GM20431 (cell line): Measurements from ENCODE around the gene COMT.

Experiments
- in situ Hi-C: fragments of 300-500 bp; cut with MseI, MboI; formaldehyde crosslinking; loops from one replicate; pipeline ENCODE4 v1.15.0; 2020; ENCODE audit warnings: low sequenced_read_pairs; ENCODE audit not compliant: unreplicated experiment

The COMT gene

GRCh38 chr22:20004464-20004863 is 62.9 kb downstream of the COMT start:
- in situ Hi-C loops = no loop called here

- in situ Hi-C loops = no loop called here
These were observed 66.8 kb downstream of the COMT start for GRCh38 chr22:20008221-20008995.

GRCh38 chr22:20009018-20009491 is 67.5 kb downstream of the COMT start:
- in situ Hi-C loops = no loop called here

DNA sequence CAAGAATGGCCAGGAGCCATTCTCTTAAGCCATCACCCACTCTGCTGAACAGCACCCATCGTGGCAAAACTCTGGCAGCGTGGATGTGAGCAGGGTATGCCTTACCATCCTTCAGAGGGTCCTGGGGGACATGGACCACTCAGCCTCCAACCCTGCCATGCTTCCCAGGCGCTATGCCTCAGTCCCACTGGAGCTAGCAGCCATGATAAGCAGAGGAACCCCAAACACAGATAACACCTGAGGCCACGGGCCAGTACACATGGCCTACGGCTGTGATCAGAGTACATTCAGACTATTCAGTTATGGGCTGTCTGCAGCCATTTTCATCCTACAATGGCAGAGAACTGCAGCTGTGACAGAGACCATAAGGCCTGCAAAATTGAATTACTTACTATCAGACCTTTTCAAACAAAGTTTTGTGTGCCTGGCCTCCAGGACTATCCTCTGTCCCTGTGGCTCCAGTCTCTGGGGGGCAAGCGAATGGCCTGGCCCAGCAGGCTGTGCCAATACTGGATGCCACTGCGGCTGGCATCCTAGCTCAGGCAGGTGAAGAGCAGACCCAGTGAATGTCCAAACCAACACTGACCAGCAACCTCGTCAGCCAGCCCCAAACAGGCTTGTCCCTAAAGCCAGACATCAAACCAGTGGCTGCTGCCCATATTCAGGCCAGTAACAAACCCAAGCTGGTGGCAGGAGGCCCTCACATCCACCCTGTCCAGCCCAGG is 68.2 kb downstream of the COMT start:
- in situ Hi-C loops = no loop called here

- in situ Hi-C loops = no loop called here
These were observed 68.9 kb downstream of the COMT start for GRCh38 chr22:20010307-20011122.

- in situ Hi-C loops = no loop called here
These were observed 69.8 kb downstream of the COMT start for GRCh38 chr22:20011123-20011992.

GRCh38 chr22:20011993-20012740 is 70.6 kb downstream of the COMT start:
- in situ Hi-C loops = no loop called here

DNA sequence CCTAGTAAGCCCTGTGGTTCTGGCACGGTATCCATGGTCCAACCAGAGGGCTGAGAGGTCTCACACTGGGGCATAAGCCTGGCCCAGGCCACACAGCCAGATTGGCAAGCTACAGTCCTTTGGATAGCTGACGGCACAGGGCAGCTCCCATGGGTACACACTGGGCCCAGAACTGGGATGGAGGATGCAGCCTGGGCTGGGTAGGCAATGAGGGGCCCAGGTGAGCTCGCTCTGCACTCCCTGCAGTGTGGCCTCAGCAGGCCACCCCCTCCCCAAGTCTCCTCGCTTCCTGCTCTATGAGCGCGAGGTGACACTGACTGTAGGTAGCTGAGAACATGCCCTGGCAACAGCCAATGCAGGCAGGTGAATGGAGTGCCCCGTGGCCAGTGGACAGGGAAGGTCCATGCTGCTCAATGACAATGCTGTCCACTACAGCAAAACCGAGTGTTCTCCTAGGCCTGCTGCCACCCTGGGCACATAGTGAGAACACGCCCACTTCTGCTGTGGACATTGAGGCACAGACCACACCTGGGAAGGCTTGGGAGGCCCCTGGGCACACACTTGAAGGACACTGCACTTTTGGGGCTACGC is 71.3 kb downstream of the COMT start:
- in situ Hi-C loops = no loop called here

GRCh38 chr22:20013382-20013871 is 71.9 kb downstream of the COMT start:
- in situ Hi-C loops = no loop called here

DNA sequence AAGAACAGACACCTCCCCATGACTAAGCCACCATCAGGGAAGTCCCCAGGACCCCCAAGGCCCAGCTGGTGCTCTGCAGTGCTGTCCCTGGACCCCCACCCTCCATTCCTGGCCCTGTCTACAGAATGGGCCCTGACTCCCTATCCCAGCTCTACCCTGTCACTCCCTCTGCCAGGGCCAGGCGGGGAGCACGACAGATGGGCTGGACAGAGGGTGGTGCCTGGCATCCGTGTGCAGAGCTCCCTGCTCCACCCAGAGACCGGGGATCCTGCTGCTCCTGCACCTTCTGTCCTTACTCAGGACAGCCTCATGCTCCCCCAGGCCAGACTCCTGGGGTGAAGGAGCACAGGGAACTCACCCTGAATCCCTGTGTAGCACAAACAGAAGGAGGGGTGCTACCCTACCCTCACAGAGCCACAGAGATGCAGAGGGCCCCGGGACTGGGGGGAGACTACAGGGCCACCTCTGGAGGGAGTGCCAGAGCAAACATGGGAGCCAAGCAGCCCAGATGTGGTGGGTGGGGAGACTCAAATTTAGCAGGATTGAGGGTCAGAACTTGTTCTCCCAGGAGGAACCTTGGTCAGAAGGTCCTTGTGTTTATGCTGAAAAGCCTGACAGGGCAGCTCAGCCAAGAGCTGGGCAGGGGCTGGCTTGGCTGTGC is 73.1 kb downstream of the COMT start:
- in situ Hi-C loops = no loop called here

DNA sequence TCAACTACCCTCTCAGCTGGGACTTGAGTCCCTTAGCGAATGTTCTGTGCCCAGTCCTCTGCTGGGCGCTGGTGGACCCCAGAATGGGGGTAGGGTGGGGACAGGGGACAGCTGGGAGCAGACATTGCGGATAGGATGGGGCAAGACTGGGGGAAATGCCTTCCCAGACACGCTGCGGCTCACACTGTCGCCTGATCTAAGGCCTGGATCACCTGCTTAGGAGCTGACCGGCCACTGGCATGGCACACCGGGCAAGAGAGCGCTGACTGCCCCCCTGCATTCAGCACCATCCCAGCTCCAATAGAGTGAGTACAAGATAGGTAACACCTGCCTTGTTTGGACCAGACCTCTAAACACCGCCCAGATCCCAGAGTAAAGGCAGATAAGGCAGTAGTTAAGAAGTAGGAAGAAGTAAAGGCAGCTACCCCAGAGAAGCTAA is 73.6 kb downstream of the COMT start:
- in situ Hi-C loops = no loop called here

- in situ Hi-C loops = no loop called here
These were observed 74.6 kb downstream of the COMT start for GRCh38 chr22:20015971-20016733.

- in situ Hi-C loops = no loop called here
These were observed 75.4 kb downstream of the COMT start, which contains the start of gene ARVCF for GRCh38 chr22:20016734-20017621. Gene ARVCF, minus strand, starts transcription at chr22:20016823. Its CDS starts 26,029 bp downstream, at chr22:19990794.

- in situ Hi-C loops = no loop called here
These were observed 76.0 kb downstream of the COMT start for GRCh38 chr22:20017622-20017958.

GRCh38 chr22:20018001-20018400 is 76.4 kb downstream of the COMT start:
- in situ Hi-C loops = no loop called here
